ENCODE data around the gene CDKN1C. TPM values are rescaled to one million over a fixed set of nuclear protein-coding genes. Genes with fewer than 3 reads are reported as not detected.

CDKN1C gene
- total RNA-seq, 1 experiment from 2014 or later, result 5.1 TPM

Other genes with a start within 250 kb of the CDKN1C start
- gene KCNQ1OT1, start 185.8 kb downstream of the CDKN1C start, total RNA-seq (2014; rRNA removed; shearing (Covaris generic)), result 0.77 and 1.1 TPM in 2 replicates
- gene PHLDA2, start 43.6 kb upstream of the CDKN1C start, total RNA-seq (2014; rRNA removed; shearing (Covaris generic)), result 3.9 and 6.4 TPM in 2 replicates
- gene NAP1L4, start 106.6 kb upstream of the CDKN1C start, total RNA-seq (2014; rRNA removed; shearing (Covaris generic)), result 79.1 and 88.6 TPM in 2 replicates
- gene CARS1, start 171.6 kb upstream of the CDKN1C start, total RNA-seq (2014; rRNA removed; shearing (Covaris generic)), result 36.6 and 42.6 TPM in 2 replicates

Data from Daoy (cell line).